GM18870 (cell line): ENCODE data around the gene PGM3.

Experiments used
- ATAC-seq: cut with Tn5 transposase; IDR thresholded peaks from one replicate; pipeline ENCODE4 v1.9.1; 2021; ENCODE audit warnings: moderate library complexity; ENCODE audit not compliant: unreplicated experiment

Gene PGM3

DNA sequence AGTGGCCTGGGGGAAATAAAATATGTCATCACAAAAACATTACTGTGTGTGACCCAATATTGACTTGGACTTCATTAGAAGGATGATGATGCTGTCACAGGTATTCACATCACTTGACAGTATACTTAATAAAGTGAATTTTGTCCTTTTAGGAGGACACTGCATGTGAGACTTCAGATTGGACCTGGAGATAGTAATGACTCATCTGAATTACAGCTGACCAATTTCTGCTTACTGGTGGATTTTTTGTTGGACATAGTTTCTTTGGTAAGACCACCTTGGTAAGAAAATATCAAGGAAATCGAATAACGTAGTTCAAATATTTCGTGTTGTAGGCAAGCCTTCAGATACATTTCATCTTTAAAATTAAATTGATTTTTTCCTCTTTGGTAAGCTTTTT, 68.5 kb downstream of the PGM3 start:
- no peak for ATAC-seq

GRCh38 chr6:83119742-83120300, 73.2 kb downstream of the PGM3 start:
- ATAC-seq, result no peak

DNA sequence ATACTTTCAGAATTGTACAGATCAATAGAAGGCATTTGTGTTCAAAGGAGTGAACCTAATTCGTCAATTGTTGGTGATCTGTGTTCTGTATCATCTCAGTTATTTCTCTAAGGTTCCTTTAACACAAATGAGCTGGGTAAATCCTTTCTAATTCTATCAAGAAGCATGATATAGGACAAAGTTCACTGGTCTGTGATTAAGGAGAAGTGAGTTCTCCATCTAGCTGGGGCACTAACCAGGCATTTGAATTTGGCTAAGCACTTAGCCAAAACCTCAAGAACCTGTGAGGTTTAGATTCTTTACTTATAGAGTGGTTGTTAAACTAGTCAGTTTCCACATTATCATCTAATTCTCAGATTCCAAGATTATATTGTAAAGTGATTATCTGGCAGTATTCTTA, 75.3 kb downstream of the PGM3 start:
- no peak for ATAC-seq
